Limb (tissue), 2 donors: Measurements from ENCODE around the gene RALGPS1.

Source experiments
- DNase-seq, 2 donors: peaks; one replicate each; pipeline ENCODE4 v3.0.0-alpha.2; 2016; ENCODE audit errors: extremely low spot score in 2 of 2

Gene RALGPS1

GRCh38 chr9:127172066-127172707, 257.6 kb downstream of the RALGPS1 start:
- DNase-seq: no peak

- DNase-seq: no peak
Measured at GRCh38 chr9:127173063-127173462, 258.5 kb downstream of the RALGPS1 start.

GRCh38 chr9:127174386-127175318, 260.1 kb downstream of the RALGPS1 start:
- DNase-seq: no peak

DNA sequence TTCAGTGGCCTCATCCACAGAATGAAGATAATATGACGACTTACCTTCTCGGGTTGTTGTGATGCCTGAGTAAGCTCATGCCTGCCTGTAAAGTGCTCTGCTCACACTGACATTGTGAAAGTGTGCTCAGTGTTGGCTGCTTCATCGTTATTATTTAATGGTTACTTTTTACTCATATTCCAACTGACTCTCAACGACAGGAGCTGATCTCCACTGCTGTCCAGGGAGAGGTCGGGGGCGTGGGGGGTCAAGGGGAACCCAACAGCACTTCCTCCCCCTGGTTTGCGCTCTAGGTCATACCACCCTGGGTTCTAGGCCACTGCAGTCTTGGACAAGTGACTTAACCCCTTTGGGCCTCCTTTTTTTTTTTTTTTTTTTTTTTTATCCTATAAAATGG, 260.7 kb downstream of the RALGPS1 start:
- DNase-seq: no peak

DNA sequence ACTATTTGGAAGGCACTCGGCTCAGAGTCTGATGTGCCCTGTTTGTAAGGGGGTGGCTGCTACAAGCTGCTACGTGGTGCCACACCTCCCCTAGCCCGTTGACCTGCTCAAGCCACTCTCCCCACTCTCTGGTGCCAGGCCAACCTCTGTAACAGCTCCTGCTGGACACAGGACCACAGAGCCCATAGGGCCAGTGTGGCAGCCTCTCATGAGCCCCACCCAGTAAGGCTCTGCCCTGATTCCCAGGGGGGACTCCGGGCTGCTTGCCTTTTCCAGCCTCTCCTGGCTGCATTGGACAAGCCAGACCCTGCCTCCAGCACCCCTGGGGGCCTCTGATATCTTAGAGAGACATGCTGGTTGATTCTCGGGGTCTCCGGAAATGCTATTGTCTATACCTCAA, 261.2 kb downstream of the RALGPS1 start:
- DNase-seq: no peak

- DNase-seq: no peak
Measured at GRCh38 chr9:127176631-127177030, 262.0 kb downstream of the RALGPS1 start.

DNA sequence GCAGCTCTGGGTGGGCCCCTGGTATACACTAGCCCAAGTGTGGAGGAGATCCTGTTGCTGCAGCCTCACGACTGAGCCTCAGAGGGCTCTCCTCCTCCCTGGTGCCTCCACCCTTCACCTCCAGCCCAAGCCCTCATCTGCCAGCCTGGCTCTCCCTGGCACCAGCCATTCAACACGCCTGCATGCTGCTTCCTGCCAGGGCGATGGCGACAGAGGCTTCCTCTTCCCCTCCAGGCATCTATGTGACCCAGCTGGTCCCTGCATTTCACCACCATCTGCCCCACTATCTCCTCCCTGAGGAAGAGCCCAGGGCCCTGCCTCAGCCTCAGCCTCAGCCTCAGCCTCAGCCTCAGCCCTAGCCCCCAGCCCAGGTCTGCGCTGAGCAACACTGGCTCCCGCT, 262.6 kb downstream of the RALGPS1 start:
- DNase-seq: peak in 1 of 2 donors; percentile 26

DNA sequence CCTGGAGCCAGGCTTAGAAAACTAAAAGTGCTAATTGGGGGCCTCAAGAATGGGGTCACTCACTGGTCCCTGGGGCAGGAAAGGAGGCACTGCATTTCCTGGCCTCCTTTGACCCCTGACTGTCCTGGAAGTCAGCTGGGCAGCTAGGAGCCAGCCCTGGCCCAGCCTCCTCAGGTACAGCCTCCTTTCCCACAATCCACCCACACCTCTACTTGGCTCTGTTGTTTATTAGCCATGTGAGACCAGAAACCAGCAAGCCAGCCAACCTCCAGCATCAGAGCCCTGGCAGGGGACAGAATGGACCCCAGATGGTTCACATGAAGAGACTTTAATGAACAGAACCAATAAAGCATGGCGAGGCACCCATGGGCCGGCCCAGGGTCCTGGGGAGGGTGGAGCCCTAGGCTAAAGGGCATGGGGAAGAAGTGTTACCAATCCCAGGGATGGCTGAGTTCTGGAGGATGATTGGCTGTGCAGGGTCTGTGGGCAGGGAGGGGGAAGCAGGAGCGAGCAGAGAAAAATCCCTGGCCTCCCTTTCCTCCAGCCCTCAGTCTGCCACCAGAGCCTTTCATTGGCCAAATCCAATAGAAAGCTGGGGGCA, 263.2 kb downstream of the RALGPS1 start:
- DNase-seq: peak in 1 of 2 donors; percentile 27

GRCh38 chr9:127178686-127179632, 264.4 kb downstream of the RALGPS1 start:
- peak in 1 of 2 donors; percentile 36 for DNase-seq

GRCh38 chr9:127179633-127180441, 265.3 kb downstream of the RALGPS1 start:
- DNase-seq: peak in 1 of 2 donors; percentile 45

- no peak for DNase-seq
Measured at GRCh38 chr9:127180457-127181314, 266.1 kb downstream of the RALGPS1 start.

DNA sequence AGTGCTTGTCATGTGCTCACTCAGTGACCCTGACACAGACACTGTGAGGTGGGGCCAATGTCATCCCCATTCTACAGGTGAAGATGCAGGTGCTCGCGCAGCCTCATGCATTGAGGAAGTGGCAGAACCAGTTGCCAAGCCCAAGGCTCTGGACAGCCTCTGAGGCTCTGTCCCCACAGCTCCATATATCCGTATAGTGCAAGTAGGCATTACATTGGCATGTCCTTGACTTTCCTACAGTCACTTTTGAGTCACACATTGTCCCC, 266.7 kb downstream of the RALGPS1 start:
- no peak for DNase-seq

DNA sequence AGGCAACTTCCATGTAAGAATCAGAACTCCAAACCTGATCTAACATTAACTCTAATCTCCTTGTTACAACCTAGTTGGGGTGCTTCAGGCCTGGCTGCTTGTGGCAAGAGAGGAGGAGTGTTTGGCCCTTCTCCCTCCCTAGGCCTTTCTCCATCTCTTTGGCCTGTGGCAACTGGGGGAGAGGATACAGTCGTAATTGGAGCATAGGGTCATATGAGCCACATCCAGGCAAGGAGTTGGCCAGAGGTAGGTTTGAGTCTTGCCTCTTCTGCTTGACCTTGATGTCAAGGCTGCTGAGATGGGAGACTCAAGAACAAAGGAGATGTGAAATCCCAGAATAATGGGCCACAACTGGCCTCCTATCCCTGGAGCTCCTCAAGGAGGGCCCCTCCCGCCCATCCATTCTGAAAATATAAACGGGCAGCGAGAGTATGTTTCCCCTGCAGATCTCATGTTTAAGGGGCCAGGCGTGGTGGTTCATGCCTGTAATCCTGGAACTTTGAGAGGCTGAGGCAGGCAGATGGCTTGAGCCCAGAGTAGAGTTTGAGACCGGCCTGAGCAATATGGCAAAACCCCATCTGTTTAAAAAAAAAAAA, 267.1 kb downstream of the RALGPS1 start:
- peak in 1 of 2 donors; percentile 23 for DNase-seq

- DNase-seq: no peak
Measured at GRCh38 chr9:127182901-127183746, 268.5 kb downstream of the RALGPS1 start.

DNA sequence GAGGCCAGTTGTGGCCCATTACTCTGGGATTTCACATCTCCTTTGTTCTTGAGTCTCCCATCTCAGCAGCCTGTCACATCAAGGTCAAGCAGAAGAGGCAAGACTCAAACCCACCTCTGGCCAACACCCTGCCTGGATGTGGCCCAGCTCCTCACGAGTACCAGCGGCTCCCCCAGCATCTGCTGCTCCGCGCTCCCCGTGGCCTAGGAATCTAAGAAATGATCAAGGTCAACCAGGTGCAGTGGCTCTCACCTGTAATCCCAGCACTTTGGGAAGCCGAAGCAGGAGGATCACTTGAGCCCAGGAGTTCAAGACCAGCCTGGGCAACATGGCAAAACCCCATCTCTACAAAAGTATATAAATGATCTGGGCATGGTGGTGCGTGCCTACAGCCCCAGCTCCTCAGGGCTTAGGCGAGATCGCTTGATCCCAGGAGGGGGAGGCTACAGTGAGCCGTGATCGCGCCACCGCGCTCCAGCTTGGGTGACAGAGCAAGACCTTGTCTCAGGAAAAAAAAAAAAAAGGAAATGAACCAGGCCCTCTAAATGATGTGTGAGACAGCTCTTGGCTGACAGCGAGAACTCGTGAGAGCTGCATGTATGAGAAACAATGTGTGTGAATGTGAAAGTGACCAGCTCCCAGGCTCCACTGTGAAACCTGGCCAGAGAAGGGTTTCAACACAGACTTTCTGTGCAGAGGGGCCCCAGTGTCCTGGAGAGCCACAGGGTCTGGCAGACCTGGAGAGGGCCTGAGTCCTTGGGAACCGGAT, 269.4 kb downstream of the RALGPS1 start:
- DNase-seq: no peak

GRCh38 chr9:127184641-127185040, 270.1 kb downstream of the RALGPS1 start:
- no peak for DNase-seq

- no peak for DNase-seq
Measured at GRCh38 chr9:127185181-127185580, 270.6 kb downstream of the RALGPS1 start.
